Uterus (tissue), 4 donors: ENCODE data around the gene SLC22A16. TPM values are rescaled to one million over a fixed set of nuclear protein-coding genes. Genes with fewer than 3 reads are reported as not detected.

Experiments
- DNase-seq, 2 donors: peaks; one replicate each; pipeline ENCODE4 v3.0.0-alpha.2; 2019 to 2020
- H3K27ac ChIP-seq, 2 donors: fragments of 200-600 bp; sonication (generic); 1 replicate in 1 of 2; 2 replicates in 1 of 2; pipeline ENCODE4 v1.5.1; 2016 to 2018
- H3K27me3 ChIP-seq, 2 donors: fragments of 200-600 bp; sonication (generic); one replicate each; pipeline ENCODE4 v1.5.1; 2018 to 2019; ENCODE audit warnings: control low read depth in 1 of 2
- H3K36me3 ChIP-seq, 2 donors: fragments of 200-600 bp; sonication (generic); one replicate each; pipeline ENCODE4 v1.5.1; 2019; ENCODE audit warnings: control low read depth in 1 of 2
- H3K4me1 ChIP-seq, 2 donors: fragments of 200-600 bp; sonication (generic); one replicate each; pipeline ENCODE4 v1.5.1; 2018 to 2019; ENCODE audit warnings: control low read depth in 1 of 2
- H3K4me3 ChIP-seq, 2 donors: fragments of 200-600 bp; sonication (generic); 1 replicate in 1 of 2; 2 replicates in 1 of 2; pipeline ENCODE4 v1.5.1; 2018 to 2019; ENCODE audit warnings: mild to moderate bottlenecking in 1 of 2
- H3K9me3 ChIP-seq, 2 donors: fragments of 200-600 bp; sonication (generic); one replicate each; pipeline ENCODE4 v1.5.1; 2019; ENCODE audit warnings: control low read depth in 1 of 2
- POLR2A ChIP-seq, 2 donors: fragments of 450-650 bp; IDR thresholded peaks; one replicate each; pipeline ENCODE4 v1.6.1; 2016; ENCODE audit warnings: antibody characterized with exemption in 2 of 2, mild to moderate bottlenecking in 1 of 2, moderate library complexity in 1 of 2
- intact Hi-C: fragments of 100-400 bp; cut with DNase I; formaldehyde crosslinking; loops from one replicate; pipeline ENCODE4 v1.15.1; 2023; ENCODE audit warnings: low total_unique reads
- total RNA-seq, 4 donors: library from RNA; depleted of rRNA in 3 of 4; stranded (reverse); fragments of >200 nt in 3 of 4; gene quantifications; one replicate each; pipeline versions ENCODE4 v1.1.0 to v1.2.4, GENCODE V29; 2014 to 2023
- TF ChIP-seq, protein P1 (sequence below), 4 experiments: fragments of 200-600 bp in 2 of 4; fragments of 450-650 bp in 2 of 4; sonication (generic) in 2 of 4; IDR thresholded peaks; one replicate each; pipeline ENCODE4 v1.5.1; 2016 to 2019; ENCODE audit warnings: antibody characterized with exemption in 4 of 4, mild to moderate bottlenecking in 2 of 4, moderate library complexity in 1 of 4
- donor health status: DM: yes; HTN: yes; CAD: no.

The SLC22A16 gene
- total RNA-seq, 4 donors from 2014 or later = 2.9 to 10.8 TPM; not detected in 2

DNA sequence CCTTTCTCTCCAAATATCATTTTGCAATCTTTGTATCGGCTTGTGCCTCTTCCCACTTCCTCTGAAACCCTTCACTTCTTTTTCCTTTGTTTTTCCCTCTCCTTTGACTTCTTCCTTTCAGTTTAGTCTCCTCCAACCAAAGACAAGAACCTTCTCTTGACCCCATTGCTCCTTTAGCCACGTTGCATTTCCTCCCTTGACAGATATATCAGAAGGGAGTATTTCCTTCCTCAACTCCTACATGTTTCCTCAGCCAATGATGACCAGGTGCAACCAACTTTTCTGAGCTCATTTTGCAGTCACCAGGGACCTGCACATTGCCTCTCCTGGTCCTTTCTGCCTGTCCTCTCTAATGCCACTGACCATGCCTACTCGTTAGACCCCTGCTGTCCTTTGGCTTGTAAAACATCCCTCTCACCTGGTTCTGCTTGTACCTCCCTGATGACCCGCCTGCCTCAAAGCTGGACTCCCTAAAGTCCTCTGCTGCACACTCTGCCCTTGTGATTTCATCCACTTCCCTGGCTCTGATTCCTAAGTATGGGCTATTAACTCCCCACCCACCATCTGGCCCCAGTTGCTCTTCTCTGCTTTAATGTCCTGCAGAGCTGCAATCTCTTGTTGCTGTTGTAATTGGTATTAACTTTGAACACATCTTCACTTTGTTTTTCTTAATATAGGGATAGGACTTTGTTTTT is 27.4 kb downstream of the SLC22A16 start:
- no peak for DNase-seq
- intact Hi-C loops = no loop called here
- Histone ChIP-seq H3K4me1 (no peaks in the 10 kb centered on the region), H3K9me3 (no peaks in the 10 kb centered on the region), H3K4me3 (no peak overlapping the region), H3K27ac (no peak overlapping the region), H3K27me3 (no peaks in the 10 kb centered on the region), H3K36me3 (no peaks in the 10 kb centered on the region)
- TF ChIP-seq POLR2A (IDR thresholded peaks at IDR 0.05) = no peak

DNA sequence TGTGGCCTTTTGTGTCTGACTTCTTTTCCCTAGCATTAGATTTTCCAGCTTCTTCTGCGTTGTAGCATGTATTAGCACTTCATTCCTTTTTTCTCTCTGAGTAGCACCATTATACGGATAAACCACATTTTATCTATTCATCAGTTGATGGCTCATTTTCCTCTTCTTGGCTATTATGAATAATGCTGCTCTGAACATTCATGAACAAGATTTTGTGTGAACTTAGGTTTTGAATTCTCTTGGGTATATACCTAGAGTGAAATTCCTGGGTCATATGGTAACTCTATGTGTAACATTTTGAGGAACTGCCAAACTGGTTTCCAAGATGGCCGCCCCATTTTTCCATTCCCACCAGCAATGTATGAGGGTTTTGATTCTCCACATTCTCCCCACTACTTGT is 28.7 kb downstream of the SLC22A16 start:
- no peaks in the 10 kb centered on the region for H3K36me3 ChIP-seq
- H3K4me3 ChIP-seq = no peak overlapping the region
- intact Hi-C loops = no loop called here
- H3K27ac ChIP-seq = no peak overlapping the region
- H3K27me3 ChIP-seq = no peaks in the 10 kb centered on the region
- H3K9me3 ChIP-seq = no peaks in the 10 kb centered on the region
- H3K4me1 ChIP-seq = no peaks in the 10 kb centered on the region
- no peak for TF ChIP-seq POLR2A (IDR thresholded peaks at IDR 0.05)
- TF ChIP-seq, protein P1, sequence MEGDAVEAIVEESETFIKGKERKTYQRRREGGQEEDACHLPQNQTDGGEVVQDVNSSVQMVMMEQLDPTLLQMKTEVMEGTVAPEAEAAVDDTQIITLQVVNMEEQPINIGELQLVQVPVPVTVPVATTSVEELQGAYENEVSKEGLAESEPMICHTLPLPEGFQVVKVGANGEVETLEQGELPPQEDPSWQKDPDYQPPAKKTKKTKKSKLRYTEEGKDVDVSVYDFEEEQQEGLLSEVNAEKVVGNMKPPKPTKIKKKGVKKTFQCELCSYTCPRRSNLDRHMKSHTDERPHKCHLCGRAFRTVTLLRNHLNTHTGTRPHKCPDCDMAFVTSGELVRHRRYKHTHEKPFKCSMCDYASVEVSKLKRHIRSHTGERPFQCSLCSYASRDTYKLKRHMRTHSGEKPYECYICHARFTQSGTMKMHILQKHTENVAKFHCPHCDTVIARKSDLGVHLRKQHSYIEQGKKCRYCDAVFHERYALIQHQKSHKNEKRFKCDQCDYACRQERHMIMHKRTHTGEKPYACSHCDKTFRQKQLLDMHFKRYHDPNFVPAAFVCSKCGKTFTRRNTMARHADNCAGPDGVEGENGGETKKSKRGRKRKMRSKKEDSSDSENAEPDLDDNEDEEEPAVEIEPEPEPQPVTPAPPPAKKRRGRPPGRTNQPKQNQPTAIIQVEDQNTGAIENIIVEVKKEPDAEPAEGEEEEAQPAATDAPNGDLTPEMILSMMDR (IDR thresholded peaks at IDR 0.05) = no peak
- no peak for DNase-seq

DNA sequence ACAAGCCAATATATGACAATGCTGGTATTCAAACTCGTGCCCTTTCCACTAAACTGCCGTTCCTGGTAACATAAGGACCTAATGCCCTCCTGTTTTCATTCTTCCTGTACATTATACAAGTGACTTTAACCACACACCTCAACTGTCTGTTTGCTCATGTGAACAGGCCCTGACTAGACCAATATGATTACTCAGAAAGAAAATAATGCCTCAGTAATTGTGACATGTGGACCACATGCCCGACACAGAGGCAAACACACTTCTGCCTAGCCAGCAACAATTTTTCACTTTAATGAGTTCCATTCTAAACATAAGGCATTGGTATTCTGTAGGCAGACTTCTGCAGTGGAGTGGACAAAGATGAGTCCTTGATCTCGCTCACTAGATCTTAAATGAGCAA is 30.0 kb downstream of the SLC22A16 start:
- H3K4me3 ChIP-seq = no peak overlapping the region
- intact Hi-C loops = no loop called here
- no peaks in the 10 kb centered on the region for H3K27me3 ChIP-seq
- no peaks in the 10 kb centered on the region for H3K9me3 ChIP-seq
- TF ChIP-seq, protein P1 (IDR thresholded peaks at IDR 0.05) = no peak
- no peak for TF ChIP-seq POLR2A (IDR thresholded peaks at IDR 0.05)
- no peak for DNase-seq
- no peaks in the 10 kb centered on the region for H3K4me1 ChIP-seq
- no peaks in the 10 kb centered on the region for H3K36me3 ChIP-seq
- no peak overlapping the region for H3K27ac ChIP-seq

DNA sequence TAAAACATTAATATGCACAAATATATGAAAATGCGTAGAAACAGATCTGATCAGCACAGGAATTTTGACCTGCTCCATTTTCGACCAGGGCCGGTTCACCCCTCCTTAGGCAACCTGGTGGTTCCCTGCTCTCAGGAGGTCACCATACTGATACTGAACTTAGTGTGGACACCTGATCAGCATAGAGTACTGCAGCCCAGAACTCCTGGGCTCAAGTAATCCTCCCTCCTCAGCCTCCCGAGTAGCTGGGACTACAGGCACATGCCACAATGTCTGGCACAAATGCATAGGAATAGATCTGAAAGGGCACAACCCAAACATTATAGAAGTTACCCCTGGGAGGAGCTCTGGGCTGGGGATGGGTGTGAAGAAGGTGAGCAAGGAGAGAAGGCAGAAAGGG is 36.4 kb downstream of the SLC22A16 start:
- H3K4me3 ChIP-seq = no peak overlapping the region
- DNase-seq = no peak
- TF ChIP-seq POLR2A (IDR thresholded peaks at IDR 0.05) = no peak
- TF ChIP-seq, protein P1 (IDR thresholded peaks at IDR 0.05) = no peak
- H3K27me3 ChIP-seq = no peaks in the 10 kb centered on the region
- intact Hi-C loops = no loop called here
- no peaks in the 10 kb centered on the region for H3K4me1 ChIP-seq
- no peaks in the 10 kb centered on the region for H3K36me3 ChIP-seq
- H3K27ac ChIP-seq = no peak overlapping the region
- H3K9me3 ChIP-seq = no peaks in the 10 kb centered on the region

DNA sequence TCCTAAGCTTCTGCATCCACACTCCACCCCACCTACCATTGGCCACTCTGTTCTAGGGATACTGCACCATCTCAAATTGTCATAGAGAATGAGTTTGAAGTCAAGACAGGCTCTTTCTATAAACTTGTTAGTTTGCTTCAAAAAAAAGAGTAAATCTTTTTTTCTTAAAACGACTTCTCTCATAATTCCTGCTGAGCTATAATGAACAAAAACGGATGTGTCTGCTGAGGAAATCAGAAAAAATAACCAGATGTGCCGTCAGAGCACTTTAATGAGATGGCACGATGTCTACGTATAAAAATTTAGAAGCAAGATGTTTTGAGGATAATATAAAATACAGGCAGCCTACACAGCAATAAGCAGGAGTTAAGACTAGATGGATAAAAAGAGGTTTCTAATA is 37.1 kb downstream of the SLC22A16 start:
- DNase-seq = no peak
- TF ChIP-seq, protein P1 (IDR thresholded peaks at IDR 0.05) = no peak
- no peak for TF ChIP-seq POLR2A (IDR thresholded peaks at IDR 0.05)
- no peaks in the 10 kb centered on the region for H3K36me3 ChIP-seq
- H3K27ac ChIP-seq = no peak overlapping the region
- H3K4me1 ChIP-seq = no peaks in the 10 kb centered on the region
- H3K9me3 ChIP-seq = no peaks in the 10 kb centered on the region
- no peaks in the 10 kb centered on the region for H3K27me3 ChIP-seq
- no peak overlapping the region for H3K4me3 ChIP-seq
- intact Hi-C loops = no loop called here
